ENCODE data around the gene CHPF2. TPM values are rescaled to one million over a fixed set of nuclear protein-coding genes. Genes with fewer than 3 reads are reported as not detected.

Gene CHPF2
- total and polyA plus RNA-seq, 2 experiments from 2014 or later: 4.8 to 26.1 TPM

- H3K36me3 Mint-ChIP-seq (ENCODE audit: low read depth): no peaks in the 10 kb centered on the region
- Histone ChIP-seq H2AFZ (no peak overlapping the region), H3K4me2 (no peak overlapping the region), H3K4me3 (no peak overlapping the region), H4K20me1 (replicated peaks; ENCODE audit: insufficient read depth) (no peaks in the 10 kb centered on the region), H3K4me1 (ENCODE audit: insufficient read depth) (no peaks in the 10 kb centered on the region), H3K27ac (ENCODE audit: low read depth) (no peak overlapping the region), H3F3A (replicated peaks; ENCODE audit: low read depth) (no peaks in the 10 kb centered on the region), H3K27me3 (ENCODE audit: insufficient read depth) (no peaks in the 10 kb centered on the region), H3K36me3 (ENCODE audit: insufficient read depth) (no peaks in the 10 kb centered on the region), H3K9me2 (ENCODE audit: insufficient read depth) (no peaks in the 10 kb centered on the region), H3K79me2 (replicated peaks; ENCODE audit: insufficient read depth) (no peaks in the 10 kb centered on the region)
- no peak overlapping the region for H3K4me3 Mint-ChIP-seq
- H3K27ac Mint-ChIP-seq: no peak overlapping the region
- TF ChIP-seq POLR2AphosphoS5 (IDR thresholded peaks at IDR 0.05; ENCODE audit: low read depth) (no peak), REST (IDR thresholded peaks at IDR 0.05; ENCODE audit: unreplicated experiment) (no peak), NANOG (IDR thresholded peaks at IDR 0.05; ENCODE audit: borderline replicate concordance) (no peak), CREB1 (CRISPR knock-in tag; IDR thresholded peaks at IDR 0.05; ENCODE audit: low read depth) (no peak), EZH2 (IDR thresholded peaks at IDR 0.05; ENCODE audit: low read depth, unreplicated experiment) (no peak), EZH2phosphoT487 (IDR thresholded peaks at IDR 0.05; ENCODE audit: unreplicated experiment) (no peak), ZNF331 (CRISPR knock-in tag; IDR thresholded peaks at IDR 0.05; ENCODE audit: low read depth) (no peak), STAT1 (IDR thresholded peaks at IDR 0.05; ENCODE audit: unreplicated experiment) (no peak)
- H3K27me3 Mint-ChIP-seq (ENCODE audit: insufficient read depth, low read depth, poor library complexity): peaks cover 6% of the 10 kb centered on the region
- ATAC-seq: peak; percentile 44
- no peaks in the 10 kb centered on the region for H3K9me3 Mint-ChIP-seq
- no peaks in the 10 kb centered on the region for H3K4me1 Mint-ChIP-seq
- DNase-seq (ENCODE audit: low spot score): no peak
Observed at GRCh38 chr7:151185762-151186639, 46.3 kb upstream of the CHPF2 start.

- no peaks in the 10 kb centered on the region for H3K4me1 ChIP-seq (ENCODE audit: insufficient read depth)
- Mint-ChIP-seq H3K4me3 (no peak within 1 kb of the TSS), H3K36me3 (ENCODE audit: low read depth) (no peaks in the 10 kb centered on the region), H3K27ac (no peak within 1 kb of the TSS), H3K27me3 (ENCODE audit: insufficient read depth, low read depth, poor library complexity) (peaks cover 6% of the 10 kb centered on the region), H3K9me3 (no peaks in the 10 kb centered on the region), H3K4me1 (no peaks in the 10 kb centered on the region)
- H3K79me2 ChIP-seq (replicated peaks; ENCODE audit: insufficient read depth): no peaks in the 10 kb centered on the region
- DNase-seq (ENCODE audit: low spot score): no peak
- H3K4me2 ChIP-seq: no peak within 1 kb of the TSS
- no peaks in the 10 kb centered on the region for H3K9me2 ChIP-seq (ENCODE audit: insufficient read depth)
- H3K27ac ChIP-seq (ENCODE audit: low read depth): no peak within 1 kb of the TSS
- no peak within 1 kb of the TSS for H2AFZ ChIP-seq
- ATAC-seq: no peak; the same call in 2 of the 3 replicates
- no peaks in the 10 kb centered on the region for H3K36me3 ChIP-seq (ENCODE audit: insufficient read depth)
- H3K27me3 ChIP-seq (ENCODE audit: insufficient read depth): no peaks in the 10 kb centered on the region
- no peak for TF ChIP-seq ETS1 (IDR thresholded peaks at IDR 0.05)
- H4K20me1 ChIP-seq (replicated peaks; ENCODE audit: insufficient read depth): no peaks in the 10 kb centered on the region
- no peak within 1 kb of the TSS for H3K4me3 ChIP-seq
- no peaks in the 10 kb centered on the region for H3F3A ChIP-seq (replicated peaks; ENCODE audit: low read depth)
Observed at GRCh38 chr7:151186640-151187408, 45.5 kb upstream of the CHPF2 start, which contains the start of gene ASB10. Gene ASB10, minus strand, starts transcription at chr7:151187250. Its CDS starts 120 bp downstream, at chr7:151187130.

Measured in GM23338 (cell line).